SK-N-SH treated with all-trans-retinoic acid at 6 μM for 48 hours (cell line): ENCODE results near the gene SH3RF2.
A peak's percentile ranks its signal among the peaks of the same experiment; 100 is the strongest.

Experiments
- ATAC-seq: fragments of 200-7000 bp; cut with Tn5 transposase; 3 replicates; pipeline ENCODE4 v1.9.1; 2020; ENCODE audit warnings: mild to moderate bottlenecking, moderate library complexity
- ARNTL ChIP-seq: fragments of 450-650 bp; formaldehyde crosslinking; IDR thresholded peaks from 2 replicates; pipeline ENCODE4 v1.5.0; 2020; ENCODE audit warnings: low read depth, mild to moderate bottlenecking, moderate library complexity, borderline replicate concordance
- BACH2 ChIP-seq: fragments of 250-450 bp; sonication (Bioruptor Pico); IDR thresholded peaks from 2 replicates; pipeline ENCODE4 v1.9.0; 2021; ENCODE audit warnings: mild to moderate bottlenecking, borderline replicate concordance
- CREB5 ChIP-seq: fragments of 250-450 bp; sonication (Bioruptor Pico); IDR thresholded peaks from 2 replicates; pipeline ENCODE4 v1.5.1; 2020; ENCODE audit warnings: low read depth, mild to moderate bottlenecking, moderate library complexity
- CSDC2 ChIP-seq: fragments of 250-450 bp; sonication (Bioruptor Pico); IDR thresholded peaks from 2 replicates; pipeline ENCODE4 v1.5.0; 2020; ENCODE audit warnings: mild to moderate bottlenecking, moderate library complexity
- CSRNP3 ChIP-seq: fragments of 250-450 bp; sonication (Bioruptor Pico); IDR thresholded peaks from 2 replicates; pipeline ENCODE4 v1.5.1; 2021; ENCODE audit warnings: mild to moderate bottlenecking, moderate library complexity
- ESRRG ChIP-seq: fragments of 250-450 bp; sonication (Bioruptor Pico); IDR thresholded peaks from 2 replicates; pipeline ENCODE4 v1.6.1; 2021; ENCODE audit warnings: mild to moderate bottlenecking
- GLIS3 ChIP-seq: fragments of 250-450 bp; sonication (Bioruptor Pico); IDR thresholded peaks from 2 replicates; pipeline ENCODE4 v1.5.0; 2020; ENCODE audit warnings: mild to moderate bottlenecking, moderate library complexity
- ISL1 ChIP-seq: fragments of 250-450 bp; sonication (Bioruptor Pico); IDR thresholded peaks from 2 replicates; pipeline ENCODE4 v2.1.2; 2022; ENCODE audit warnings: mild to moderate bottlenecking, moderate library complexity
- OSR1 ChIP-seq: fragments of 250-450 bp; sonication (Bioruptor Pico); IDR thresholded peaks from 2 replicates; pipeline ENCODE4 v1.8.0; 2022; ENCODE audit warnings: moderate library complexity, mild to moderate bottlenecking, inconsistent platforms
- PATZ1 ChIP-seq: fragments of 250-450 bp; sonication (Bioruptor Pico); IDR thresholded peaks from 2 replicates; pipeline ENCODE4 v1.8.0; 2020; ENCODE audit warnings: mild to moderate bottlenecking, moderate library complexity, borderline replicate concordance
- POU6F1 ChIP-seq: fragments of 250-450 bp; sonication (Bioruptor Pico); IDR thresholded peaks from 2 replicates; pipeline ENCODE4 v1.8.0; 2021; ENCODE audit warnings: low read depth, mild to moderate bottlenecking, moderate library complexity, borderline replicate concordance
- PPARA ChIP-seq: fragments of 250-450 bp; sonication (Bioruptor Pico); IDR thresholded peaks from 2 replicates; pipeline ENCODE4 v1.5.0; 2020; ENCODE audit warnings: mild to moderate bottlenecking, borderline replicate concordance
- RARB ChIP-seq: fragments of 250-450 bp; sonication (Bioruptor Pico); IDR thresholded peaks from 2 replicates; pipeline ENCODE4 v1.8.0; 2021; ENCODE audit warnings: mild to moderate bottlenecking, moderate library complexity
- SNAI2 ChIP-seq: fragments of 250-450 bp; sonication (Bioruptor Pico); IDR thresholded peaks from 2 replicates; pipeline ENCODE4 v1.5.0; 2020; ENCODE audit warnings: mild to moderate bottlenecking, moderate library complexity
- TCF4 ChIP-seq: fragments of 250-450 bp; sonication (Bioruptor Pico); IDR thresholded peaks from 2 replicates; pipeline ENCODE4 v1.8.0; 2021; ENCODE audit warnings: mild to moderate bottlenecking, moderate library complexity, borderline replicate concordance
- TOX ChIP-seq: fragments of 250-450 bp; sonication (Bioruptor Pico); IDR thresholded peaks from 2 replicates; pipeline ENCODE4 v1.8.0; 2021; ENCODE audit warnings: mild to moderate bottlenecking, moderate library complexity, borderline replicate concordance
- TSHZ2 ChIP-seq: fragments of 250-450 bp; sonication (Bioruptor Pico); IDR thresholded peaks from 2 replicates; pipeline ENCODE4 v1.5.0; 2020; ENCODE audit warnings: mild to moderate bottlenecking, moderate library complexity
- ZC3H10 ChIP-seq: fragments of 250-450 bp; sonication (Bioruptor Pico); IDR thresholded peaks from 2 replicates; pipeline ENCODE4 v1.5.1; 2021; ENCODE audit warnings: mild to moderate bottlenecking, moderate library complexity
- ZNF565 ChIP-seq: fragments of 450-650 bp; formaldehyde crosslinking; conservative IDR thresholded peaks from 2 replicates; pipeline ENCODE4 v1.5.0; 2020; ENCODE audit warnings: low read depth, mild to moderate bottlenecking, moderate library complexity
- ZNF8 ChIP-seq: fragments of 450-650 bp; formaldehyde crosslinking; IDR thresholded peaks from 2 replicates; pipeline ENCODE4 v1.5.0; 2020; ENCODE audit warnings: mild to moderate bottlenecking, moderate library complexity

Gene SH3RF2

GRCh38 chr5:145947581-145947980 is 11.2 kb downstream of the SH3RF2 start (continued):
- TF ChIP-seq ESRRG (no peak), CSRNP3 (peak; percentile 12; the same call in 1 of the 2 replicates), ISL1 (CRISPR knock-in tag) (peak; percentile 70), TCF4 (no peak), PPARA (no peak), ZNF565 (CRISPR knock-in tag) (no peak), CSDC2 (CRISPR knock-in tag) (no peak), CREB5 (no peak), TSHZ2 (CRISPR knock-in tag) (no peak), GLIS3 (CRISPR knock-in tag) (no peak)
- TF ChIP-seq, all 23 proteins: peak for 4

- ATAC-seq = peak; percentile 40
- no peak for TF ChIP-seq POU6F1 (CRISPR knock-in tag)
- no peak for TF ChIP-seq ZNF8 (CRISPR knock-in tag)
- no peak for TF ChIP-seq TCF4
- TF ChIP-seq BACH2 = no peak
- no peak for TF ChIP-seq PPARA
- TF ChIP-seq PATZ1 (CRISPR knock-in tag) = no peak
- TF ChIP-seq SNAI2 (CRISPR knock-in tag) = no peak
- no peak for TF ChIP-seq ARNTL (CRISPR knock-in tag)
- TF ChIP-seq CSRNP3 = no peak
- TF ChIP-seq CREB5 = no peak
- TF ChIP-seq ZC3H10 = no peak
Observed at GRCh38 chr5:145948047-145948446, 11.7 kb downstream of the SH3RF2 start.

GRCh38 chr5:145948921-145949320 is 12.5 kb downstream of the SH3RF2 start:
- ATAC-seq = no peak
- TF ChIP-seq GLIS3 (CRISPR knock-in tag) = no peak
- TF ChIP-seq ARNTL (CRISPR knock-in tag) = no peak
- no peak for TF ChIP-seq ISL1 (CRISPR knock-in tag)
- no peak for TF ChIP-seq BACH2
- TF ChIP-seq RARB (CRISPR knock-in tag) = no peak
- no peak for TF ChIP-seq OSR1 (CRISPR knock-in tag)
- no peak for TF ChIP-seq PPARA
- TF ChIP-seq SNAI2 (CRISPR knock-in tag) = no peak
- TF ChIP-seq ESRRG = no peak
- TF ChIP-seq TCF4 = no peak
- TF ChIP-seq CSDC2 (CRISPR knock-in tag) = no peak
- no peak for TF ChIP-seq CREB5
- no peak for TF ChIP-seq TOX (CRISPR knock-in tag)
- TF ChIP-seq CSRNP3 = no peak
- TF ChIP-seq ZC3H10 = no peak
- TF ChIP-seq, all 23 proteins: peak for 0
